Sigmoid colon (tissue), 4 donors: ENCODE results near the gene NPBWR2.

Experiments
- CTCF ChIP-seq, 4 experiments: fragments of 450-650 bp in 3 of 4; fragments of 200-600 bp in 1 of 4; IDR thresholded peaks; one replicate each; pipeline ENCODE4 v1.5.1; 2016 to 2019; ENCODE audit warnings: antibody characterized with exemption in 4 of 4, mild to moderate bottlenecking in 3 of 4, moderate library complexity in 2 of 4
- POLR2AphosphoS5 ChIP-seq, 4 donors: sonication (generic); formaldehyde crosslinking; IDR thresholded peaks; one replicate each; pipeline ENCODE4 v1.6.1; 2017; ENCODE audit warnings: antibody characterized with exemption in 4 of 4

- no peak for TF ChIP-seq CTCF (IDR thresholded peaks at IDR 0.05)
- TF ChIP-seq POLR2AphosphoS5 (IDR thresholded peaks at IDR 0.05) = no peak
Measured at GRCh38 chr20:64136004-64136710, 28.8 kb upstream of the NPBWR2 start.
